ENCODE measurements around the gene SLC22A16.

- TF ChIP-seq POLR2A (IDR thresholded peaks at IDR 0.05), result no peak
- no peak for TF ChIP-seq CTCF (IDR thresholded peaks at IDR 0.05)
- TF ChIP-seq POLR2AphosphoS5 (IDR thresholded peaks at IDR 0.05), result no peak
- TF ChIP-seq EP300 (IDR thresholded peaks at IDR 0.05), result no peak
Observed at GRCh38 chr6:110459137-110459536, 17.3 kb downstream of the SLC22A16 start.
